HCT116 (cell line): Measurements from ENCODE around the gene CPT1B. TPM values are rescaled to one million over a fixed set of nuclear protein-coding genes. Genes with fewer than 3 reads are reported as not detected.

ENCODE experiments used
- ATAC-seq: fragments of 200-7000 bp; cut with Tn5 transposase; 2 replicates; pipeline ENCODE4 v1.9.1; 2020; ENCODE audit warnings: mild to moderate bottlenecking, moderate library complexity
- BruUV-seq: library from RNA; stranded (reverse); fragments of 400-500 nt; replicated peaks from 2 replicates; lab custom pipeline; 2021; lab: Mats Ljungman, UMichigan
- CTCF ChIA-PET: fragments of 300-600 bp; sonication (Branson Sonifier 250); formaldehyde crosslinking; loops from one replicate; lab custom pipeline; 2021; ENCODE audit warnings: antibody characterized with exemption; lab: Charles Lee
- POLR2A ChIA-PET: fragments of 300-600, 350-600 bp; sonication (Branson Sonifier 250); formaldehyde crosslinking; loops from one replicate; lab custom pipeline; 2021; ENCODE audit warnings: antibody characterized with exemption; lab: Charles Lee
- RAD21 ChIA-PET, 2 experiments: fragments of 300-600 bp; sonication (Branson Sonifier 250); formaldehyde crosslinking; loops; one replicate each; lab custom pipeline; 2023; ENCODE audit warnings: low total read pairs in 2 of 2; ENCODE audit not compliant: uncharacterized antibody in 2 of 2, unreplicated experiment in 2 of 2, low non-redundant PET in 1 of 2; lab: Charles Lee
- DNase-seq: peaks from one replicate; pipeline ENCODE4 v3.0.0-alpha.2; 2010; ENCODE audit warnings: low read depth, low spot score
- H2AFZ ChIP-seq: fragments of 200-600 bp; shearing (Covaris generic), sonication (generic); 2 replicates; pipeline ENCODE4 v1.6.1; 2017; ENCODE audit warnings: low read depth, mixed run types, mixed read lengths, antibody characterized with exemption, low read length; ENCODE audit not compliant: poor library complexity, severe bottlenecking
- H3K27ac ChIP-seq: 2 replicates; pipeline ENCODE4 v1.5.1; 2012; ENCODE audit warnings: low read depth, low read length
- H3K27me3 ChIP-seq: fragments of 200-600 bp; sonication (generic); 2 replicates; pipeline ENCODE4 v1.6.1; 2016; ENCODE audit warnings: mixed run types, low read length, mixed read lengths; ENCODE audit not compliant: insufficient read depth
- H3K36me3 ChIP-seq, 2 experiments: fragments of 200-500 bp in 1 of 2; fragments of 200-600 bp in 1 of 2; sonication (Bioruptor generic) in 1 of 2; sonication (generic) in 1 of 2; 2 replicates each; pipeline versions ENCODE4 v1.5.1 to v1.6.1; 2014 to 2016; ENCODE audit warnings: low read length in 2 of 2, inconsistent platforms in 1 of 2, mixed read lengths in 1 of 2, mixed run types in 1 of 2; ENCODE audit not compliant: insufficient read depth in 2 of 2, control insufficient read depth in 1 of 2
- H3K4me1 ChIP-seq, 2 experiments: fragments of 200-600 bp in 1 of 2; sonication (generic) in 1 of 2; 2 replicates each; pipeline versions ENCODE4 v1.5.1 to v1.6.1; 2012 to 2017; ENCODE audit warnings: low read length in 2 of 2, inconsistent platforms in 1 of 2, mild to moderate bottlenecking in 1 of 2, mixed read lengths in 1 of 2, mixed run types in 1 of 2, moderate library complexity in 1 of 2; ENCODE audit not compliant: insufficient read depth in 2 of 2, control insufficient read depth in 1 of 2
- H3K4me2 ChIP-seq: fragments of 200-600 bp; sonication (generic); 2 replicates; pipeline ENCODE4 v1.6.1; 2017; ENCODE audit warnings: mixed run types, low read length, mixed read lengths
- H3K4me3 ChIP-seq, 2 experiments: fragments of 200-600 bp in 1 of 2; sonication (generic) in 1 of 2; replicated peaks in 1 of 2; 2 replicates each; pipeline ENCODE4 v1.5.1; 2011 to 2016; ENCODE audit warnings: low read length in 2 of 2, control low read depth in 1 of 2, low read depth in 1 of 2, mild to moderate bottlenecking in 1 of 2, mixed read lengths in 1 of 2, mixed run types in 1 of 2
- H3K79me2 ChIP-seq: fragments of 200-600 bp; sonication (generic); 2 replicates; pipeline ENCODE4 v1.6.1; 2017; ENCODE audit warnings: mild to moderate bottlenecking, mixed run types, low read length, moderate library complexity, mixed read lengths; ENCODE audit not compliant: insufficient read depth
- H3K9ac ChIP-seq: fragments of 200-600 bp; sonication (generic); 2 replicates; pipeline ENCODE4 v1.6.1; 2016; ENCODE audit warnings: low read length, mixed read lengths
- H3K9me2 ChIP-seq: fragments of 200-600 bp; sonication (generic), shearing (Covaris generic); 2 replicates; pipeline ENCODE4 v1.6.1; 2017; ENCODE audit warnings: mixed run types, mild to moderate bottlenecking, moderate library complexity; ENCODE audit not compliant: insufficient read depth
- H3K9me3 ChIP-seq, 2 experiments: fragments of 200-500 bp in 1 of 2; fragments of 200-600 bp in 1 of 2; sonication (Bioruptor generic) in 1 of 2; sonication (generic) in 1 of 2; 2 replicates each; pipeline ENCODE4 v1.6.1; 2014 to 2017; ENCODE audit warnings: low read length in 2 of 2, mixed read lengths in 2 of 2, inconsistent platforms in 1 of 2, low read depth in 1 of 2, mild to moderate bottlenecking in 1 of 2, mixed run types in 1 of 2, moderate library complexity in 1 of 2; ENCODE audit not compliant: control insufficient read depth in 1 of 2, insufficient read depth in 1 of 2
- H4K20me1 ChIP-seq: fragments of 200-600 bp; sonication (generic), shearing (Covaris generic); 2 replicates; pipeline ENCODE4 v1.6.1; 2017; ENCODE audit warnings: mixed run types, mild to moderate bottlenecking, moderate library complexity; ENCODE audit not compliant: insufficient read depth
- ATF3 ChIP-seq: IDR thresholded peaks from 2 replicates; pipeline ENCODE4 v1.6.1; 2012
- EZH2 ChIP-seq: fragments of 200-600 bp; sonication (generic); IDR thresholded peaks from 2 replicates; pipeline ENCODE4 v1.6.1; 2017; ENCODE audit warnings: antibody characterized with exemption, mixed run types
- FOSL1 ChIP-seq: IDR thresholded peaks from 2 replicates; pipeline ENCODE4 v1.6.1; 2012; ENCODE audit warnings: low read depth
- MAX ChIP-seq: IDR thresholded peaks from 2 replicates; pipeline ENCODE4 v1.6.1; 2012
- POLR2A ChIP-seq: IDR thresholded peaks from 2 replicates; pipeline ENCODE4 v1.7.0; 2011; ENCODE audit warnings: borderline replicate concordance; ENCODE audit not compliant: insufficient read depth, insufficient read length; ENCODE audit errors: extremely low read depth
- RAD21 ChIP-seq: IDR thresholded peaks from 2 replicates; pipeline ENCODE4 v1.6.1; 2012; ENCODE audit warnings: low read depth, mild to moderate bottlenecking
- SIN3A ChIP-seq: IDR thresholded peaks from 2 replicates; pipeline ENCODE4 v1.6.1; 2012; ENCODE audit warnings: low read depth
- SRF ChIP-seq: IDR thresholded peaks from 2 replicates; pipeline ENCODE4 v1.6.1; 2012; ENCODE audit warnings: low read depth
- TCF7L2 ChIP-seq: IDR thresholded peaks from 2 replicates; pipeline ENCODE4 v1.7.0; 2011; ENCODE audit warnings: borderline replicate concordance, inconsistent platforms; ENCODE audit not compliant: insufficient read depth, insufficient read length; ENCODE audit errors: extremely low read depth
- intact Hi-C: fragments of 100-400 bp; cut with micrococcal nuclease; formaldehyde crosslinking; loops from 2 replicates; pipeline ENCODE4 v1.10.0; 2022
- total RNA-seq: library from RNA; stranded (reverse); gene quantifications from one replicate; pipeline ENCODE4 v1.2.1, GENCODE V29; 2021; ENCODE audit not compliant: unreplicated experiment
- TF ChIP-seq, protein P1 (sequence below), 3 experiments: fragments of 200-600 bp in 1 of 3; sonication (generic) in 1 of 3; IDR thresholded peaks in 2 of 3; conservative IDR thresholded peaks in 1 of 3; 2 replicates each; pipeline ENCODE4 v1.5.1; 2012 to 2017; ENCODE audit warnings: low read depth in 2 of 3, low read length in 2 of 3, antibody characterized with exemption in 1 of 3, borderline replicate concordance in 1 of 3, control low read depth in 1 of 3, mild to moderate bottlenecking in 1 of 3, mixed read lengths in 1 of 3, mixed run types in 1 of 3, moderate library complexity in 1 of 3; ENCODE audit not compliant: insufficient read depth in 1 of 3

Gene CPT1B
- total RNA-seq, 1 experiment from 2014 or later = 35.1 TPM

DNA sequence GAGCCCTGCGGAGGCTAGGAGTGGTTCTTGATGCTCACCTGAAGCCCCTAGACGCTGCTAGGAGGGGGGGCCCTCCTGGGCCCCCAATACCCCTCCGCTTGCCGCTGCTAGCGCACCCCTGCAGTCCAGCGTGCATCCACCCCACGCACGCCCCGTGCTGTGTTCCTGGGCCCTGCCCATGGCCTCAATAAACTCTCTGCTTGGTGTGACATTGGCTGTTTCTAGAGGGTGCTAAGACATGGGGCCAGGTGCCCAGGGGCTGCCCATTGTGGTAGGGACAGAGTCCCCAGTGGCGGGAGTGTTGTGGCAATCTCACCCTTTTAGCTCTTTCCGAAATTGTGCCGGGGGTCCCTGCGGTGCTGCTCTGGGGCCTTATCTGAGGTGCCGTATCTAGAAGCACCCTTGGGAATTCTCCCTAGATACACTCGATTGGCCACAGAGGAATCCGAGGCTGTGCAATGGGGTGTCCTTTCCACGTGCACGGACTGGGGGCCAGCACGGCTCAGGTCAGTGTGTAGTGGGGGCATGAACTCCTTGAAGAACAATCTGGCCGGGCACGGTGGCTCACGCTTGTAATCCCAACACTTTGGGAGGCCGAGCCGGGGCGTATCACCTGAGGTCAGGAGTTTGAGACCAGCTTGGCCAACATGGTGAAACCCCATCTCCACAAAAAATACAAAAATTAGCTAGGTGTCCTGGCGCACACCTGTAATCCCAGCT, 33.3 kb upstream of the CPT1B start:
- Histone ChIP-seq H4K20me1 (no peaks in the 10 kb centered on the region), H3K9ac (no peak overlapping the region), H3K36me3 (no peaks in the 10 kb centered on the region), H2AFZ (no peak overlapping the region), H3K27ac (no peak overlapping the region), H3K9me3 (no peaks in the 10 kb centered on the region), H3K9me2 (no peaks in the 10 kb centered on the region), H3K27me3 (no peaks in the 10 kb centered on the region), H3K4me1 (peaks cover 19 to 28% of the 10 kb centered on the region in 2 experiments), H3K4me3 (no peak overlapping the region), H3K4me2 (no peak overlapping the region), H3K79me2 (no peaks in the 10 kb centered on the region)
- ChIA-PET RAD21 (no interaction called here), POLR2A (no interaction called here), CTCF (no interaction called here)
- no TSS peak for BruUV-seq
- intact Hi-C loops = loop anchor here (2.0 kb wide), 1 partner anchor 29 kb away; the partner anchor contains the start of gene CHKB
- TF ChIP-seq SRF (no peak), RAD21 (no peak), MAX (no peak), ATF3 (no peak), SIN3A (no peak), TCF7L2 (no peak), FOSL1 (no peak), POLR2A (no peak), EZH2 (no peak)
- TF ChIP-seq, protein P1, sequence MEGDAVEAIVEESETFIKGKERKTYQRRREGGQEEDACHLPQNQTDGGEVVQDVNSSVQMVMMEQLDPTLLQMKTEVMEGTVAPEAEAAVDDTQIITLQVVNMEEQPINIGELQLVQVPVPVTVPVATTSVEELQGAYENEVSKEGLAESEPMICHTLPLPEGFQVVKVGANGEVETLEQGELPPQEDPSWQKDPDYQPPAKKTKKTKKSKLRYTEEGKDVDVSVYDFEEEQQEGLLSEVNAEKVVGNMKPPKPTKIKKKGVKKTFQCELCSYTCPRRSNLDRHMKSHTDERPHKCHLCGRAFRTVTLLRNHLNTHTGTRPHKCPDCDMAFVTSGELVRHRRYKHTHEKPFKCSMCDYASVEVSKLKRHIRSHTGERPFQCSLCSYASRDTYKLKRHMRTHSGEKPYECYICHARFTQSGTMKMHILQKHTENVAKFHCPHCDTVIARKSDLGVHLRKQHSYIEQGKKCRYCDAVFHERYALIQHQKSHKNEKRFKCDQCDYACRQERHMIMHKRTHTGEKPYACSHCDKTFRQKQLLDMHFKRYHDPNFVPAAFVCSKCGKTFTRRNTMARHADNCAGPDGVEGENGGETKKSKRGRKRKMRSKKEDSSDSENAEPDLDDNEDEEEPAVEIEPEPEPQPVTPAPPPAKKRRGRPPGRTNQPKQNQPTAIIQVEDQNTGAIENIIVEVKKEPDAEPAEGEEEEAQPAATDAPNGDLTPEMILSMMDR (IDR thresholded peaks at IDR 0.05 in 2 of 3, conservative IDR thresholded peaks at IDR 0.05 in 1 of 3; ENCODE audit: borderline replicate concordance in 1 of 3, insufficient read depth in 1 of 3, low read depth in 2 of 3, low read length in 2 of 3) = no peak
- ATAC-seq = no peak
- no peak for DNase-seq
